Measurements from ENCODE around the gene PTPRK. TPM values are rescaled to one million over a fixed set of nuclear protein-coding genes. Genes with fewer than 3 reads are reported as not detected.

PTPRK gene
- total RNA-seq, 1 experiment from 2014 or later, result 34.2 TPM

- H3K9me3 ChIP-seq (ENCODE audit: control insufficient read depth in 1 of 2, insufficient read depth in 1 of 2, low read depth in 1 of 2, low read length in 2 of 2), result no peaks in the 10 kb centered on the region
- H3K36me3 ChIP-seq (ENCODE audit: control insufficient read depth in 1 of 2, insufficient read depth in 2 of 2, low read length in 2 of 2), result no peaks in the 10 kb centered on the region
- intact Hi-C loops (cut with micrococcal nuclease), result no loop called here
- ChIA-PET RAD21 (ENCODE audit: low non-redundant PET in 1 of 2, low total read pairs in 2 of 2, uncharacterized antibody in 2 of 2, unreplicated experiment in 2 of 2) (no interaction called here), POLR2A (no interaction called here), CTCF (no interaction called here)
- H3K4me1 ChIP-seq (ENCODE audit: control insufficient read depth in 1 of 2, insufficient read depth in 2 of 2, low read length in 2 of 2), result no peaks in the 10 kb centered on the region
- H3K9ac ChIP-seq (ENCODE audit: low read length), result no peak overlapping the region
- no TSS peak for BruUV-seq (replicated peaks)
- H3K4me3 ChIP-seq (replicated peaks in 1 of 2; ENCODE audit: low read depth in 1 of 2, low read length in 2 of 2), result no peak overlapping the region
- no peak for ATAC-seq
- no peak overlapping the region for H2AFZ ChIP-seq (ENCODE audit: low read depth, low read length, poor library complexity, severe bottlenecking)
- H3K4me2 ChIP-seq (ENCODE audit: low read length), result no peak overlapping the region
- DNase-seq (ENCODE audit: low read depth, low spot score), result no peak
- no peak for TF ChIP-seq ELF1 (IDR thresholded peaks at IDR 0.05; ENCODE audit: borderline replicate concordance, low read depth)
- no peak for TF ChIP-seq FOSL1 (IDR thresholded peaks at IDR 0.05; ENCODE audit: low read depth)
- TF ChIP-seq EGR1 (IDR thresholded peaks at IDR 0.05; ENCODE audit: low read depth), result no peak
- no peaks in the 10 kb centered on the region for H3K79me2 ChIP-seq (ENCODE audit: insufficient read depth, low read length)
- H4K20me1 ChIP-seq (ENCODE audit: insufficient read depth), result no peaks in the 10 kb centered on the region
- no peak overlapping the region for H3K27ac ChIP-seq (ENCODE audit: low read depth, low read length)
- no peaks in the 10 kb centered on the region for H3K9me2 ChIP-seq (ENCODE audit: insufficient read depth)
- H3K27me3 ChIP-seq (ENCODE audit: insufficient read depth, low read length), result no peaks in the 10 kb centered on the region
Observed at GRCh38 chr6:128358244-128358776, 162.1 kb downstream of the PTPRK start.

GRCh38 chr6:128357392-128358130, 162.8 kb downstream of the PTPRK start:
- no peaks in the 10 kb centered on the region for H3K9me2 ChIP-seq (ENCODE audit: insufficient read depth)
- H3K4me1 ChIP-seq (ENCODE audit: control insufficient read depth in 1 of 2, insufficient read depth in 2 of 2, low read length in 2 of 2), result no peaks in the 10 kb centered on the region
- H3K79me2 ChIP-seq (ENCODE audit: insufficient read depth, low read length), result no peaks in the 10 kb centered on the region
- H3K4me2 ChIP-seq (ENCODE audit: low read length), result no peak overlapping the region
- H3K4me3 ChIP-seq (replicated peaks in 1 of 2; ENCODE audit: low read depth in 1 of 2, low read length in 2 of 2), result no peak overlapping the region
- RAD21 ChIA-PET (ENCODE audit: low non-redundant PET in 1 of 2, low total read pairs in 2 of 2, uncharacterized antibody in 2 of 2, unreplicated experiment in 2 of 2), result no interaction called here
- H3K36me3 ChIP-seq (ENCODE audit: control insufficient read depth in 1 of 2, insufficient read depth in 2 of 2, low read length in 2 of 2), result no peaks in the 10 kb centered on the region
- POLR2A ChIA-PET, result no interaction called here
- no peak for TF ChIP-seq ZFX (IDR thresholded peaks at IDR 0.05)
- TF ChIP-seq POLR2A (IDR thresholded peaks at IDR 0.05; ENCODE audit: borderline replicate concordance, extremely low read depth, insufficient read depth, insufficient read length), result no peak
- no peak for TF ChIP-seq REST (IDR thresholded peaks at IDR 0.05; ENCODE audit: low read depth)
- TF ChIP-seq ATF3 (IDR thresholded peaks at IDR 0.05), result no peak
- no peak overlapping the region for H3K9ac ChIP-seq (ENCODE audit: low read length)
- H2AFZ ChIP-seq (ENCODE audit: low read depth, low read length, poor library complexity, severe bottlenecking), result no peak overlapping the region
- no peaks in the 10 kb centered on the region for H3K9me3 ChIP-seq (ENCODE audit: control insufficient read depth in 1 of 2, insufficient read depth in 1 of 2, low read depth in 1 of 2, low read length in 2 of 2)
- no peaks in the 10 kb centered on the region for H3K27me3 ChIP-seq (ENCODE audit: insufficient read depth, low read length)
- intact Hi-C loops (cut with micrococcal nuclease), result no loop called here
- H3K27ac ChIP-seq (ENCODE audit: low read depth, low read length), result no peak overlapping the region
- no TSS peak for BruUV-seq (replicated peaks)
- no peak for ATAC-seq
- no peaks in the 10 kb centered on the region for H4K20me1 ChIP-seq (ENCODE audit: insufficient read depth)
- CTCF ChIA-PET, result no interaction called here
- DNase-seq (ENCODE audit: low read depth, low spot score), result no peak
